CD4-positive, alpha-beta T cell treated with Interleukin-4 for 1 hour (primary cell): ENCODE data around the gene FRMD4B.

Source experiments
- DNase-seq, 2 donors: peaks; one replicate each; pipeline ENCODE4 v3.0.0-alpha.2; 2020 to 2022

The FRMD4B gene

DNA sequence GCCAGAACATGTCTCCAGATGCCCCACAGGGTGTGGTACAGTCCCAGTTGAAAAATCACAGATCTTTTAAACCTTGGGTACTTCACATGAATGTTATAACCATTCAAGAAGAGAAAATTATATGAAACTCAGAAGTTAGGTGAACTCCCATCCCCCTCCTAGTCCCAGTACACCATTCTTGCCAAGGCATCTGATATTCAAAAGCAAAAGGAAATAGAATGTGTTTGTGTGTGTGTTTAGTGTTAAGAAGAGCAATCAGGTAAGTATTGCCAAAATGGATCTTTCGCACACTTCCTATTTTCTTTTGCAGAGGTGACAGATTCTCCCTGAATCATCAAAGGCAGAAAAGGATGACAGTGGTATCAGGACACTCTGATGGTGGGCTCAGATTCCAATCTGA is 219.4 kb downstream of the FRMD4B start:
- no peak for DNase-seq

DNA sequence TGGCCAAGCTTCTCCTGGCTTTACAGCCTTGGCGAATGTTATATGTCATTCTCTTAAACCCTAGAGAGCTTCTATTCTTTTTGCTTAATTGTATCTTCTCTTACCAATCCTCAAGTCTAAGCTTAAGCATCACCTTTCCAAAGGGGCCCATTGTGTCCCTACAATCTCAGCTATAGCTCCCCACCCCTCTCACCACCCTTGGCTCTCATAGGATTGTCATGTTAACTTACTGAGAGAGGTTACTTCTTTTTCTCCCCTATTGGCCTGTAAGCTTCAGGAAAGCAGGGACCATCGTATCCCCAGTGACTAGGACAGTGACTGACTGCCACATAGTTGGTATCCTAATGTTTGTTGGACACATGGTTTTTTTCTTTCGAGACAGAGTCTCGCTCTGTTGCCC is 220.1 kb downstream of the FRMD4B start:
- DNase-seq, result no peak

DNA sequence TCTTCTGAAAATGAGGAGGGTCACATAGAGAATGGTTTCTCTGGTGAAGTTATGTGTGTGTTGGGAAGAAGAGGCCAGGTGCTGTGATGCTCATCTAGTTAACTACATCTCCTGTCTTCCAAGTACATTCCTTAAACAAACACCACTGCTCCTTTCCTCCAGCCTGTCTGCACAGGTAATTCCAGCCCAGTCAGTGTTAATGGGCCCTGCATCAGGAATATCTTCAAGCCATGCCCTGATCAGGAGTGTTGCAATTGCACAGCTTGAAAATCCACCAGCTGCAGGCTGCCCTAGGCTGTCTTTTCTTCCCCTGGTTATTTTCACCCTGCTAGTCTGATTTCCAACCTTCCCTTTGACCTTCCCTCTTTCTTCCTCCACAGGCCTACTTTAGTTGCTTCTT is 221.6 kb downstream of the FRMD4B start:
- no peak for DNase-seq

DNA sequence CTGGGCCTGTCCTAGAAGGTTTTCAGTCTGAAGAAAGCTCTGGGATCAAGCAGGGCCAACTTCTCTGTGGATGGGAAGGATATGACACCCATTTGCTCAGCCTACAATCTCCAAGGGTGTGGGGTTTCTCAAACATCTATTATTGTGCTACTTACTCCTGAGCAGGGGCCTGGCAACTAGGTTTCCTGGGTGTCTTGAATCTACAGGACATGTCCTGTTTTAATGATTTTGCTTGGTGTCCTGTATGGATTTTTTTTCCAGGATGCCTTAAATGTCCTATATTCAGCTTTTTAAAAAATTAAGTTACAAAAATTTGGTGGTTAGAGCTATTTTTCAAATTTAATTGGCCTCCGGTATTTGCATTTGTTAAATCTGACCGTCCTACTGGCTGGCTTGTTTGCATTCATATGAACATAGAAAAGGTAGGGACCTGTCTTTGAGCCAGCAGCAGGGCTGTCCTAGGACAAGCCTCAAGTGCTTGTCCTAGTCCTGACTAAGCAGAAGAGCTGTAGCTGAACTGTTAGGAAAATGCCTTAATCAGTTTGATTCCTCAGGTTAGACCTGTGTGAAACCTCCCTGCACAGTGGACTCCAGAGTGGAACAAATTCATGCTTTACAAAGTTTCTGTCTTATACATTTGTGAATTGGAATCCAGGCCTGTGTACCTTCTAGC is 223.4 kb downstream of the FRMD4B start:
- no peak for DNase-seq

DNA sequence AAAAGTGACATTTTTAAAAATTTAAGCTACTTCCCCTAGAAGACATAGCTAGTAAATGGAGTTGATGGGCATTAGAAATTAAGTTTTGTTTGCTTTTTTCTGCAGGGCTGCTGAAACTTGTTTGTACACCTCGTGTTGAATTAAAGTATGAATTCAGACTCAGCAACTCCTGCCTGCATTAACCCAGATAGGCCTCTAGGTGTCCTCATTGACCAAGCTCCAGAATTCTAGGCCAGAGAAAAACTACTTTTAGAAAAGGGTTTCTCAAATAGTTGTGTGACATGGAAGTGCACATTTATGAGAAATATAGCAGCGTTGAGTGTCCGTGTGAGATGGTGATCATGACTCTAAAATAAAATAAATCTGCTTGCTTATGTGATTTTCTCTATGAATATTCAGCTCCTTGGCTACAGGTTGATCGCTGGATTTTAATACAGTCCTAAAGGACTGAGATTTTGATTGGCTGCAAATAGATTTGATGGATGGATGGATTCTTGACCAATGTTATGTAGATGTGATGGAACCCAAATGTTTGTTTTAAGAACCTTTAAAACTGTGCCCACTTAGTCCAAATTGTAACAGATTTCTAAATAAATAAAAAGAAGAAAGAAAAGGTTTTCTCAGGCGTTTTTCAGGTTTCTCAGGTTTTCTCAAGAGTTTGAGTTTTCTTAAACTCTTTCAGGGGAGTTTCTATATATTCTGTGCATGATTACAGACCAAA is 224.1 kb downstream of the FRMD4B start:
- peak; percentile 39 to 70 for DNase-seq

DNA sequence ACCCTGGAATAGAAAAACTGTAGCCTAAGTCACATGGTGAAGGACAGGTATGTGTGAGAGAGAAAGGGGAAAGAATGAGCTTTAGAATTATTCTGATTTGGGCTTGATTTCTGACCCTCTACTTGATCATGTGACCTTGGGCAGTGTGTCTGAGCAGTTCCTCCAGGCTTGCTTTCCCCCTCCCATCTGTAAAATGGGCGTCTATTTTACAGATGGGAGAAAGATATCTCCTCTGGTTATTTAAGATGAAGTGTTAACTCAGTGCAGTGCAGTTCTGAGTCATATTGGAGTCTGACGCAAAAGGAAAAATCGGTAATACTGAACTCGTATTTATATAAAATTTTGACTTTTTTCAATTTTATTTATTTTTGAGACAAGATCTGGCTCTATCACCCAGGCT is 225.4 kb downstream of the FRMD4B start:
- DNase-seq, result no peak

DNA sequence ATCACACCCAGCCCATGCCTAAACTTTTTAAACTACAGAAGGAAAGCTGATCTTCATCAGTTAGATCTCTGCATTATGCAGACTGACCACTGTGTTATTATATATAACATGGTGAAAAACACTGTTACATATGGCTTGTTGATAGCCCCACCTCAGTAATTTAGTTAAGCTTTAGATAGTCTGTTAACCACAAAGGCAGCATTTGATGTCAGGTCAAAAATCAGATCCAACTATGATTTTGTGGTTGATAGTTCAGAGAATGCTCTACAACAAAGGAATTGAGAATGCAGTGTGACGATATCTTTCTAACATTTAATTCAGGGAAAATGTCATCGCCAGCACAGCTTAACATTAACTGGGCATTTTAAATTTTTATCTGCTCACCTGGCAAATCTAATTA is 225.8 kb downstream of the FRMD4B start:
- DNase-seq, result no peak

DNA sequence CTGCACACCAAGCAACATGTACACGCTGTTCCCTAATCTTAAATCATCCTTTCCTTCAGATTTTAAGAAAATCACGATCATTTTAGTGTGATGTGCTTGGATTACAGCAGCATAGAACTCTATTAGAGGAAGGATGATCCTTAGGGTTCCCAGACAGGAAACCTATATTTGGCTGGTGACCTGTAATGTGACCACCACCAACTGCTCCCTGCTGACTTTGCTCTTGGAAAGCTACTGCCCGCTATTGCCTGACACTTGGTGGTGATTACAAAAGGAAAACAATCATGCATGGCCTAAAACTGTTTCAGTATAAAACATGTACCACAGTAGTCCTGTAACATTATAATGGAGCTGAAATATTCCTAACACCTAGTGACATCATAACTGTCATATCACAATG is 236.3 kb downstream of the FRMD4B start:
- no peak for DNase-seq

DNA sequence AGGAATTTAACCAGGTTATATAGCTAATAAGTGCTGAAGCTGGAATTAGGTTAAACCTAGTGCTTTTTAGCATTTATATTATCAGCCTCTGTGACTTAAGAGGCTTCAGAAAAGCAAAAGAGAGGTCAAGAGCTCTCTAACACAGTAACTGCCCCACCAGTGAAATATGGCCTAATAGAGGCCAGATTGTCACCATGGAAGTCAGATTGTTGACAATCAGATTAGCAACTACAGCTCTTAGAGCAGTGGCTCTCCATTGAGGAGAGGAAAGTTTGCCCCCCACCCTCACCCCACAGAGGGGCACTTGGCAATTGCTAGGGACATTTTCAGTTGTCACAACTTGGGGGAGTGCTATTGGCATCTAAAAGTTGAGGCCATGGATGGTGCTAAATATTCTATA is 240.2 kb downstream of the FRMD4B start:
- no peak for DNase-seq

DNA sequence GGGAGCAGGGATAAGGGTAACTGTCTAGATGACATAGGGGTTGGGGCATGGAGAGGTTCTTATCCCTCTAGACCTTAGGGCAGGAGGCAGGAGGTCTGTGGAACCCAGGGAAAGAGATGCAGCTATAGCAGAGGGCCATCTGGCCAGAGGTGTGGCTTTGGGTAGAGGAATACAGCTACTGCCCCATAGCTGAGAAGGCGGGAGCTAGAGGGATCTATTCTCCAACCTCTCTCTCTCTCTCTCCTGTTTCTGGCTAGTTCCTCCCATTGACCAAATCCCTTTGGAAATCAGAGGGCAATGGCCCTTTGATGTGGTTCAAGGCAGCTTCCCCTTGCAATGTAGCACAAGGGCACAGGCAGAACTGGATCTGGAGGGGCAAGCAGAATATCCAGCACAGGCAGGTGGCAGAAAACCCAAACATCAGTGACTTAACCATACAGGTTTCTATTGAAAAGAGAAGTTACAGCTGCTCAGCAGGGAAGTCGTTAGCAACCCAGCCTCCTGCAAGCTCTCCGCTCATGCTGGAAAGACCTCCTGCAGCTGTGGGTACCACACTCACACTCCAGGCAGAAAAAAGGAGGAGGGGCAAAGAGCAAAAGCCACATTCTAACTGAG is 241.2 kb downstream of the FRMD4B start:
- no peak for DNase-seq

DNA sequence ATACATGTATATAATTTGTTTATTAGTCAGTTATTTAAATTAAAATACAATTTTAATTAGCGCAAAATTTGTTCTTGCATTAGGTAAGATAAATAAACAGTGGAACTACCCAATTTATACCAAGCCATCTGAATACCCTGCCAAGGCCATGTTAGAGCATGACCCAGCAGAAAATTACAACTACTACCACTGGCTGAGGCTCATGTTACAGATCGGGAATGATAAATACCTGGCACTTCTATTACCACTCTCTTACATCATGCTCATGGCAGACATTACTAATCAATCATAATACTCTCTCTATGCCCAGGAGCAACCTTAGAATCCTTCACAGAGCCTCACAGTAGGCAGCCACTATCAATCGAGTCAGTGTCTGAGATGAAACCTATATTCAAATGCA is 242.3 kb downstream of the FRMD4B start:
- DNase-seq, result no peak

DNA sequence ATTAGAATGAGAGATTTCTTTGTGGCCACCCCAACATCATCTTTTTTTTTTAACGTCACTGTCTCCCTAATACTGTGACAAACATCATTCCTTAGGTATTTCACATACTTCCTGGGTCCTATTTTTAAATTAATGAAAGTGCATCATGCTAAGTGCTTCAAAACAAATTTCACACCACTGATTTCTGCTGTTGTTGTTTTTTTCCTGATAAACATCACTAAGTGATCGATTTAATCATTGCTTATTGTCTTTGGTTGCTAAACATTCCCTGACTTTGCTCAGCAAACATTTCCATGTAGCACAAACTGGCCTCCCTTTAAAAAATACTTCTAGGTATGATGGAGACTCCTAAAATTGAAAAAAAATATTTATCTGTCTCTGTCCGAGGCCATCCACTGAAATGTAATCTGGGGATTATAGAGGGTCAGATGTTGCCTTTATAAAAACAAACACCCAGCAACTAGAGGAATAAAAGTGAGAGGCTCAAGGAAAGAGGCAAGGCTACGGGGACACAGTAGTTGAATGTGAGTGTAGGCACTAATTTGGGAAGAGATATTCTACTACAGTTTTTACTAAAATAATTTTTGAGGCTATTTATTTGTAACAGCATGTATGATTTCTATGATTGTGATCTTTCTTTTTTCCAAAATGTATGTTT is 243.0 kb downstream of the FRMD4B start:
- DNase-seq, result no peak

DNA sequence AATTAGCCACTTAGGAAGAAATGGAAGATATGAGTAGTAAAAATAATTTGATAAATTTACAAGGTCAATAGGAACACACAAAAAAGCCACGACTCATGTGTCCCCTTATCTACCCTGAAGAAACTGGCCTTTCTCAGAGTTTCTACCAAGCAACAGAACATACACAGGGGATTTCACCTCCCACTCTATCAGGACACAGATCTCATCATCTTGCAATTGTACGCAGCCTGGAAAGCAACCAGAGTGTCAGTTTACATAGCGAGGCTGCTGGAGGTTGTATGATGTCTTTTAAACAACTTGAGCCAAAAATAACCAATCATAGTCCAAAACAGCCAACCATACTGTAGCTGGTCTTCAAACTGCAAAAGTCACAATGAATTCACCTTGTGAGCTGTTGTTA is 243.8 kb downstream of the FRMD4B start:
- DNase-seq, result no peak

DNA sequence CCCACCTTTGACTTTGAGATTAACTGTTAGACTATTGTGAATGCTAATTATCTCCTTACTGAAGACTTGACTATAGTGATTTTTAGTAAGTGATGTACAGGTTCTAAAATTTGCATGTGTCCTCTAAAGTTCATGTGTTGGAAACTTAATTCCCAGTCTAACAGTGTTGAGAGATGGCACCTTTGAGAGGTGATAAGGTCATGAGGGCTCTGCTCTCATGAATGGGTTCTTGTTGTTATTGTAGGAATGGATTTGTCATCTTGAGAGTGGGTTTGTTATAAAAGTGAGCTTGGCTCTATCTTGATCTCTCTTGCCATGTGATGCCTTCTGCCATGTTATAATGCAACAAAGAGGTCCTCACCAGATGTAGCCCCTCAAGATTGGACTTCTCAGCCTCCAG is 244.6 kb downstream of the FRMD4B start:
- DNase-seq, result no peak

DNA sequence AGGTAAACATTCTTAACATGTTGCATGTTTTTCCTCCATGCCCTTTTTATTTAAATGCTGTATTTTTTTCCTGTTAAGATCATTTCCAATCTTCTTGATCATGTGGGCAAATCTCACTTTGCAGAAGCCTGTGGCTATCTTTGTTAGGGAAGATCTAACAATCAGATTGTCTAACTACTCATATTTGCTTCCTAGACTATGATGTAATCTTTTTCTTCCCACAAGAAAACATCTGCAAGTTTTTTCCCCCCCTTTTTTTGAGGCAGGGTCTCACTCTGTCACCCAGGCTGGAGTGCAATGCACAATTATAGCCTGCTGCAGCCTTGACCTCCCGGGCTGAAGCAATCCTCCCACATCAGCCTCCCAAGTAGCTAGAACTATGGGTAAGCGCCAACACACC is 248.5 kb downstream of the FRMD4B start:
- no peak for DNase-seq

DNA sequence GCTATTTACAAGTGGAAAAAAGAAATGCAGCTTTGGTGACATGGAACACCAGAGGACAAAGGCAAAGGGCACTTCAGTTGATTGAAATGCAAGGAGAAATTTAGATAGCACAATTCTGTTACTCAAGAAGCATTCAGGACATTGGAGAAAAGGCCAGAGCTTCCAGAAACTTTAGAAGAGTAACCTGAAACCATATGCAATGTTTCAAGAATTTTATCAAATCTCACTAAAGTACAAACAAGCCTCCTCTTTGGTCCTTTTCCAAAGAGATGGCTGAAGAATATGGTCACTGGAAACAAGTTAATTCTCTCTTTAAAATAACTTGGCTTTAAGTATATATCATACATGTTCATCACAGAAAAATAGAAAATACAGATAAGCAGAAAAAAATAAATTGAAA is 248.9 kb downstream of the FRMD4B start:
- no peak for DNase-seq

DNA sequence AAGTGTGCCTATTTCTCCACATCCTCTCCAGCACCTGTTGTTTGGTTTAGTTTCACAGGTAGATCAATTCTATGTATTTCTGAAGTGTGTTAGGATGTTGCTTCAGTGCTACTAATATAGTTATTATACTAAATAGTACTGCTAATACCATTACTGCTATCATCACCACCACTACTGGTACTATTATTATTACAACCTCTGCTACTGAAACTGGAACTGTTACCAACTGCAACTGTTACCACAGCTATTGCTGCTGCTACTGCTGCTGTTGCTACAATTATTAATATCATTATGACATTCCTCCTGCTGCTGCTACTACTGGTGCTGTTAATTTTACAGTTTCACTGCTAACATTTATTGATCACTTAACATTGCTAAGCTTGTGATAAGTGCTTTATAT is 255.2 kb downstream of the FRMD4B start:
- no peak for DNase-seq

DNA sequence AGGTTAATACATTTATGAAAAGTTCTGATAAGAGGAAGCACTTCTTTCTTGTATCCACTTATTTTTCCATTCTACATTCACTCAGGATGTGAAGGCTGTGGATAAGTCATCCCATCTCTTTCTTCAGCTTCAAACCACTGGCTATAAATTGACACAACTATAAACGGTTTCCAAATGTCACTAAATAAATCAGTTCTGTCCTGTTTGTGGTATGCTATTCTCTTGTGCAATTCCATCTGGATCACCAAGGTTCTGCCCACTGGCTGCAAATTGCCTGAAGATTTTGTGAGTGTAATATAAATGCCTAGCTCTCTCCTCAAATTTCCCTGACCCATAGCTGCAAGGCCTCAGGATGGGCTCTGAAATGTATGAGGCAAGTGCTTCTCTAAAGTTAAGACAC is 256.4 kb downstream of the FRMD4B start:
- no peak for DNase-seq

DNA sequence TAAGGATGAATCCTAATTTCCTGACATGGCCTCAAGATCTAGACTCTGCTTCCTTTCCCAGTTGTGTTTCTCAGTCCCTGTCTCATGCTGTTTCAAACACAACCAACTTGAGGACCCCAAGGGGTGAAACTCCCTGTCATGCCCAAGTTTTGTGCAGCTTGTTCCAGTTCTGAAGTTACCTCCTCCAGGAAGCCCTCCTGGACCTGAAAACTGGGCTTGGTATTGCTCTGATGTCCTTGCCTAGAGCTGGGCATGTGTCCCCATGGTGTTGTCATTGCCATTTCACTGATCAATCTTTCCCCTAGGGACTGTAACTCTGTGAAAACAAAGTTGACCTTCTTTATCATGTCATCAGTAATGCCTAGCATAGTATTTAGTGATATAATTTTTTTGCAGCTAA is 257.4 kb downstream of the FRMD4B start:
- DNase-seq, result no peak

DNA sequence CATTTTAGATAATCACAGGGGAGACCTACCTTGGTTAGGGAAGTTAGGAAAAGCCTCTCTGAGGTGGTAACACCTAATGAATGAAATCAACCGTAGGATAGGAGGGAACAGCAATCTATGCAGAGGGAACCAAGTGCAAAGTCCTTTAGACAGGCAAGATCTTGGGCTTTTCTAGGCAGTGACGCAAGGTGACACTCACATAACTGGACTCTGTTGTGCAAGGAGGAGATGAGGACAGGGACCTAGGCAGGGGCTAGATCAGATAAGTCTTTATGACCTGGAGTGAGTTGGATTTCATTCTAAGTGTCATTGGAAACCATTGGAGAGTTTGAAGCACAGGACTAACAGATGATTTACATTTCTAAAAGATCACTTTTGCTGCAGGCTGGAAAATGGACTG is 258.9 kb downstream of the FRMD4B start:
- DNase-seq, result no peak

DNA sequence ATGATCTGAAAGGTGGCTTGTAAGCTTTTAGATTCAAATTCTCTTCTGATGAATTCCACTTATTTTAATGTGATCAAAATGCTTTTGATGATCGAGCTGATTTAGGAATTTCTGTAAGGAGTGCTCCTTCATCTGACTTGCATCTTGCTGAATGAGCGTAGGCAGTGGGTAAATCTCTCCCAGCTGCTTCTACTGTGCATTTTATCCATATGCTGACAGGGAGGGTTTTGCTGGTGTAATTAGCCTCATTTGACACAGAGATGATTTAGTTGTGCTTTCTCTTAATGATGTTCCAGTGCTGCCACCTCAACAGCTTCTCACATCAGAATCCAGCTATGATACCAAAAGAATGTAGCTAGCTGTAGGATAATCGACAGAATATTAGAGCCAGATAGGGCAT is 259.7 kb downstream of the FRMD4B start:
- no peak for DNase-seq

DNA sequence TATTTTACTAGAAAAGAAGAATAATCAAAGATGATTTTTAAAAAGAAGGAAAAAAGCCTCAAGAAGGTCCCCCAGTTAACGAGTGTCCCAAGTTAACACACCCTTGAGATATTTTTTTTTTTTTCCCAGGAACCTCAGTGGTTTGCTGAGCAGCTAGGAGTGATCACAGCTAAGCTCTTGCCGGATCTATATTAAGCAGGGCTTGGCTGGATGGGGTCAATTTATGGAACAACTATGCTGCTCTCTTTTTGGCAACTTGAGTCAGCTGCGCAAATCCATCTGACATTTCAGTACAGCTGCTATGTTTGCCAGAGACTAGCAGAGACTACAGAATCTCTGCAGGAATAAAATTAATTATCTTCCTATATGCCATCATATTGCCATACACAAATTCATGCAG is 263.5 kb downstream of the FRMD4B start, which contains the start of gene LMOD3:
LMOD3 (minus strand) TSS at position 193 of the 400 bp plus-strand sequence. CDS start 209 bp downstream, outside the sequence.
- no peak for DNase-seq

DNA sequence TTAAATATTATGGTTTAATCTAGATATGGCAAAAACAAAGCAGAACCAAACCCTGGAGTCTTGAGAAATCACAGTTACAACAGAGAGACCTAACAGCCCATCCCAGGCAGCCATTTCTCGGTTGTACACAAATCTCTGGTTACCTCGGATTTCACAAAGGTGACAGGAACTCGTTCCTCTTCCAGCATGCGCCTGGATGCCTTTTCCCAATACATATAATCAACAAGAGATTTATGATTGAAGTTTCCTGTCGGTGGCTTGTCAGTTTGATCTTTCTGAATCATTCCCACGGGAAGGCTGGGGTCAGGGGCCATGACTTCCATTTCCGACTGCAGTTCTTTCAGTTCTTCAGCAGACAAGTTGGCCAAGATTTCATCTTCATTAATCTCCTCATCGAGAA is 263.9 kb downstream of the FRMD4B start:
- no peak for DNase-seq

DNA sequence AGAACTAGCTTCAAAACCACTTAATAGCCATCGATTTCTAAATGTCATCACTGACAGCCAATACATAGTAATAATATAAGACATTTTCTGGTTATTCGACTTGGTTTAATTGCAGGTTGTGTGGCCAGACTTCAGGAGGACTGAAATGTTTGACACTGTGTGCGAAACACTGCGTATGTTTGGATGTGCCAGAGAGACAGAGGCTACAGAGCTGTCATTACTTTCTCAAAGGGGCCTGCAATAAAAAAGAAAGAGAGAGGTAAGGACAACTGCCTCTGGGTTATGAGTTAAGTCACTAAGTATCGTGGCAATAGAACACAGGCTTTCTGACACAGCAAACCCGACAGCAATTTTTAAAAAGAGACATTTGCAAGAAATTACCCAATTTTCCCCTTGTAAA is 264.4 kb downstream of the FRMD4B start:
- DNase-seq, result no peak
